Smooth muscle cell (in vitro differentiated cells): ENCODE results near the gene NKD2. TPM values are rescaled to one million over a fixed set of nuclear protein-coding genes. Genes with fewer than 3 reads are reported as not detected.

ENCODE experiments used
- DNase-seq: peaks from one replicate; lab custom pipeline; 2025; ENCODE audit not compliant: unreplicated experiment; lab: John Stamatoyannopoulos, UW
- H2AFZ ChIP-seq: fragments of 200-600 bp; sonication (generic); 2 replicates; pipeline ENCODE4 v1.6.0; 2016; ENCODE audit warnings: antibody characterized with exemption, low read depth, mild to moderate bottlenecking
- H3F3A ChIP-seq: fragments of 200-600 bp; sonication (generic); 2 replicates; pipeline ENCODE4 v1.6.0; 2017; ENCODE audit warnings: antibody characterized with exemption, low read depth
- H3K27ac ChIP-seq: fragments of 200-600 bp; sonication (generic); 2 replicates; pipeline ENCODE4 v1.5.1; 2016; ENCODE audit warnings: low read depth, mild to moderate bottlenecking
- H3K27me3 ChIP-seq: fragments of 200-600 bp; sonication (generic); 2 replicates; pipeline ENCODE4 v1.6.1; 2016; ENCODE audit warnings: low read depth, mild to moderate bottlenecking
- H3K36me3 ChIP-seq: fragments of 200-600 bp; sonication (generic); 2 replicates; pipeline ENCODE4 v1.5.1; 2016; ENCODE audit warnings: low read depth
- H3K4me1 ChIP-seq: fragments of 200-600 bp; sonication (generic); 2 replicates; pipeline ENCODE4 v1.5.1; 2016; ENCODE audit warnings: low read depth
- H3K4me2 ChIP-seq: fragments of 200-600 bp; sonication (generic); 2 replicates; pipeline ENCODE4 v1.6.0; 2016; ENCODE audit warnings: mild to moderate bottlenecking
- H3K4me3 ChIP-seq: fragments of 200-600 bp; sonication (generic); 2 replicates; pipeline ENCODE4 v1.5.1; 2016; ENCODE audit warnings: mild to moderate bottlenecking
- H3K79me2 ChIP-seq: fragments of 200-600 bp; sonication (generic); 2 replicates; pipeline ENCODE4 v1.6.0; 2016; ENCODE audit warnings: low read depth, mild to moderate bottlenecking
- H3K9ac ChIP-seq: fragments of 200-600 bp; sonication (generic); 2 replicates; pipeline ENCODE4 v1.6.0; 2016; ENCODE audit warnings: low read depth
- H3K9me3 ChIP-seq: fragments of 200-600 bp; sonication (generic); replicated peaks from 2 replicates; pipeline ENCODE4 v1.5.1; 2016; ENCODE audit warnings: low read depth
- H4K20me1 ChIP-seq: fragments of 200-600 bp; sonication (generic); 2 replicates; pipeline ENCODE4 v1.6.0; 2016; ENCODE audit warnings: low read depth
- CTCF ChIP-seq: fragments of 200-600 bp; sonication (generic); IDR thresholded peaks from 2 replicates; pipeline ENCODE4 v1.5.1; 2017; ENCODE audit warnings: borderline replicate concordance, mild to moderate bottlenecking, antibody characterized with exemption; ENCODE audit not compliant: insufficient read depth, poor library complexity, severe bottlenecking
- WGBS: methylation state at CpG from one replicate; pipeline ENCODE4 v1.1.7; 2016; ENCODE audit warnings: low lambda C conversion rate; 5-methylcytosine and 5-hydroxymethylcytosine counted together
- polyA plus RNA-seq: library from polyadenylated mRNA; unstranded; fragments of >200 nt; fragmentation: Nextera tagmentation; extraction: Ambion mirVana; gene quantifications from 2 replicates; pipeline ENCODE4 v1.2.1, GENCODE V29; 2016
- total RNA-seq: library from RNA; depleted of rRNA; stranded (reverse); fragments of >200 nt; gene quantifications from 2 replicates; pipeline ENCODE4 v1.2.3, GENCODE V29; 2014

NKD2 gene
- total and polyA plus RNA-seq, 2 experiments from 2014 or later = 32.5 to 122 TPM

GRCh38 chr5:1053391-1054017, 44.9 kb downstream of the NKD2 start:
- H3K4me2 ChIP-seq = no peak overlapping the region
- H3K27ac ChIP-seq = no peak overlapping the region
- WGBS = 94% methylated on average over 32 of the region's 32 CpGs
- H3K79me2 ChIP-seq = no peaks in the 10 kb centered on the region
- H3K36me3 ChIP-seq = no peaks in the 10 kb centered on the region
- no peaks in the 10 kb centered on the region for H3K9me3 ChIP-seq
- H2AFZ ChIP-seq = no peak overlapping the region
- no peaks in the 10 kb centered on the region for H3K27me3 ChIP-seq
- TF ChIP-seq CTCF = no peak
- H3K4me3 ChIP-seq = no peak overlapping the region
- H4K20me1 ChIP-seq = no peaks in the 10 kb centered on the region
- DNase-seq = no peak
- no peaks in the 10 kb centered on the region for H3F3A ChIP-seq
- no peaks in the 10 kb centered on the region for H3K4me1 ChIP-seq
- no peak overlapping the region for H3K9ac ChIP-seq

GRCh38 chr5:1054018-1054798, 45.6 kb downstream of the NKD2 start:
- no peaks in the 10 kb centered on the region for H4K20me1 ChIP-seq
- H2AFZ ChIP-seq = no peak overlapping the region
- no peak overlapping the region for H3K4me3 ChIP-seq
- no peaks in the 10 kb centered on the region for H3K79me2 ChIP-seq
- DNase-seq = no peak
- no peaks in the 10 kb centered on the region for H3K36me3 ChIP-seq
- no peaks in the 10 kb centered on the region for H3K4me1 ChIP-seq
- no peak overlapping the region for H3K9ac ChIP-seq
- TF ChIP-seq CTCF = no peak
- no peaks in the 10 kb centered on the region for H3F3A ChIP-seq
- 93% methylated on average over 39 of the region's 39 CpGs for WGBS
- no peaks in the 10 kb centered on the region for H3K9me3 ChIP-seq
- H3K4me2 ChIP-seq = no peak overlapping the region
- no peaks in the 10 kb centered on the region for H3K27me3 ChIP-seq
- no peak overlapping the region for H3K27ac ChIP-seq

- Histone ChIP-seq H4K20me1 (no peaks in the 10 kb centered on the region), H3F3A (no peaks in the 10 kb centered on the region), H3K4me1 (no peaks in the 10 kb centered on the region), H3K4me2 (no peak overlapping the region), H3K27ac (no peak overlapping the region), H3K9ac (no peak overlapping the region), H3K79me2 (no peaks in the 10 kb centered on the region), H3K36me3 (no peaks in the 10 kb centered on the region), H3K27me3 (no peaks in the 10 kb centered on the region), H3K4me3 (no peak overlapping the region), H3K9me3 (no peaks in the 10 kb centered on the region), H2AFZ (no peak overlapping the region)
- WGBS = 93% methylated on average over 39 of the region's 39 CpGs
- no peak for TF ChIP-seq CTCF
- no peak for DNase-seq
These were observed 46.5 kb downstream of the NKD2 start for GRCh38 chr5:1054799-1055775.
